ENCODE results near the gene CHIA. TPM values are rescaled to one million over a fixed set of nuclear protein-coding genes. Genes with fewer than 3 reads are reported as not detected.

Gene CHIA
- total RNA-seq, 1 experiment from 2014 or later, result not detected

- no TSS peak for BruUV-seq (replicated peaks)
- DNase-seq, result no peak
- H3K27me3 ChIP-seq (replicated peaks; ENCODE audit: control insufficient read depth, insufficient read depth, low read length), result no peaks in the 10 kb centered on the region
Measured at GRCh38 chr1:111247125-111247838, 43.4 kb upstream of the CHIA start.

GRCh38 chr1:111249960-111250359 is 40.7 kb upstream of the CHIA start:
- Histone ChIP-seq H3K27me3 (replicated peaks; ENCODE audit: control insufficient read depth, insufficient read depth, low read length) (no peaks in the 10 kb centered on the region), H3K4me1 (no peaks in the 10 kb centered on the region), H3K36me3 (ENCODE audit: control insufficient read depth, insufficient read depth, low read length) (no peaks in the 10 kb centered on the region), H3K4me3 (ENCODE audit: low read depth, low read length) (no peak overlapping the region), H3K9me3 (no peaks in the 10 kb centered on the region)
- intact Hi-C loops (cut with micrococcal nuclease; ENCODE audit: unreplicated experiment), result no loop called here
- BruUV-seq (replicated peaks), result no TSS peak
- ChIA-PET CTCF (no interaction called here), POLR2A (no interaction called here)
- Mint-ChIP-seq H3K9me3 (ENCODE audit: unreplicated experiment) (no peaks in the 10 kb centered on the region), H3K4me3 (ENCODE audit: unreplicated experiment) (no peak overlapping the region), H3K27me3 (ENCODE audit: insufficient read depth, unreplicated experiment) (no peaks in the 10 kb centered on the region), H3K4me1 (ENCODE audit: low read depth, unreplicated experiment) (no peaks in the 10 kb centered on the region), H3K36me3 (ENCODE audit: insufficient read depth, unreplicated experiment) (no peaks in the 10 kb centered on the region), H3K27ac (ENCODE audit: unreplicated experiment) (no peak overlapping the region)
- DNase-seq, result no peak
- TF ChIP-seq CTCF (IDR thresholded peaks at IDR 0.05; ENCODE audit: insufficient read depth in 1 of 2, low read depth in 1 of 2, low read length in 1 of 2, severe bottlenecking in 1 of 2, unreplicated experiment in 1 of 2), result no peak

More at GRCh38 chr1:111247125-111247838, 43.4 kb upstream of the CHIA start:
- H3K9me3 Mint-ChIP-seq (ENCODE audit: unreplicated experiment), result no peaks in the 10 kb centered on the region
- H3K4me3 Mint-ChIP-seq (ENCODE audit: unreplicated experiment), result no peak overlapping the region
- no peak for TF ChIP-seq CTCF (IDR thresholded peaks at IDR 0.05; ENCODE audit: insufficient read depth in 1 of 2, low read depth in 1 of 2, low read length in 1 of 2, severe bottlenecking in 1 of 2, unreplicated experiment in 1 of 2)
- no peaks in the 10 kb centered on the region for H3K4me1 Mint-ChIP-seq (ENCODE audit: low read depth, unreplicated experiment)
- H3K4me1 ChIP-seq, result no peaks in the 10 kb centered on the region
- ChIA-PET CTCF (no interaction called here), POLR2A (no interaction called here)
- intact Hi-C loops (cut with micrococcal nuclease; ENCODE audit: unreplicated experiment), result no loop called here
- no peak overlapping the region for H3K27ac Mint-ChIP-seq (ENCODE audit: unreplicated experiment)
- H3K9me3 ChIP-seq, result no peaks in the 10 kb centered on the region
- H3K27me3 Mint-ChIP-seq (ENCODE audit: insufficient read depth, unreplicated experiment), result no peaks in the 10 kb centered on the region
- no peaks in the 10 kb centered on the region for H3K36me3 ChIP-seq (ENCODE audit: control insufficient read depth, insufficient read depth, low read length)
- H3K4me3 ChIP-seq (ENCODE audit: low read depth, low read length), result no peak overlapping the region
- H3K36me3 Mint-ChIP-seq (ENCODE audit: insufficient read depth, unreplicated experiment), result no peaks in the 10 kb centered on the region

- ChIA-PET POLR2A (no interaction called here), CTCF (no interaction called here)
- Histone ChIP-seq H3K27me3 (replicated peaks; ENCODE audit: control insufficient read depth, insufficient read depth, low read length) (no peaks in the 10 kb centered on the region), H3K36me3 (ENCODE audit: control insufficient read depth, insufficient read depth, low read length) (no peaks in the 10 kb centered on the region), H3K4me3 (ENCODE audit: low read depth, low read length) (no peak overlapping the region), H3K9me3 (no peaks in the 10 kb centered on the region), H3K4me1 (no peaks in the 10 kb centered on the region)
- H3K27ac Mint-ChIP-seq (ENCODE audit: unreplicated experiment), result no peak overlapping the region
- no peak overlapping the region for H3K4me3 Mint-ChIP-seq (ENCODE audit: unreplicated experiment)
- H3K27me3 Mint-ChIP-seq (ENCODE audit: insufficient read depth, unreplicated experiment), result no peaks in the 10 kb centered on the region
- no peak for DNase-seq
- no peaks in the 10 kb centered on the region for H3K36me3 Mint-ChIP-seq (ENCODE audit: insufficient read depth, unreplicated experiment)
- no TSS peak for BruUV-seq (replicated peaks)
- intact Hi-C loops (cut with micrococcal nuclease; ENCODE audit: unreplicated experiment), result no loop called here
- TF ChIP-seq CTCF (IDR thresholded peaks at IDR 0.05; ENCODE audit: insufficient read depth in 1 of 2, low read depth in 1 of 2, low read length in 1 of 2, severe bottlenecking in 1 of 2, unreplicated experiment in 1 of 2), result no peak
- H3K4me1 Mint-ChIP-seq (ENCODE audit: low read depth, unreplicated experiment), result no peaks in the 10 kb centered on the region
- H3K9me3 Mint-ChIP-seq (ENCODE audit: unreplicated experiment), result no peaks in the 10 kb centered on the region
Measured at GRCh38 chr1:111251570-111251969, 39.1 kb upstream of the CHIA start.
